Parathyroid adenoma (tissue), 2 donors: ENCODE measurements around the gene C19orf38.

Experiments
- H2AFZ ChIP-seq: fragments of 300-600 bp; sonication (generic); one replicate; pipeline ENCODE4 v1.7.0; 2017; ENCODE audit warnings: antibody characterized with exemption, mild to moderate bottlenecking
- H3K27ac ChIP-seq: fragments of 300-600 bp; sonication (generic); one replicate; pipeline ENCODE4 v1.7.0; 2017
- H3K27me3 ChIP-seq: fragments of 300-600 bp; sonication (generic); one replicate; pipeline ENCODE4 v1.7.0; 2017; ENCODE audit warnings: low read length; ENCODE audit not compliant: control insufficient read depth, insufficient read depth
- H3K36me3 ChIP-seq: fragments of 300-600 bp; sonication (generic); one replicate; pipeline ENCODE4 v1.7.0; 2017; ENCODE audit warnings: low read length; ENCODE audit not compliant: control insufficient read depth, insufficient read depth
- H3K4me1 ChIP-seq: fragments of 300-600 bp; sonication (generic); one replicate; pipeline ENCODE4 v1.7.0; 2017; ENCODE audit warnings: control low read depth
- H3K4me2 ChIP-seq: fragments of 300-600 bp; sonication (generic); one replicate; pipeline ENCODE4 v1.7.0; 2017; ENCODE audit warnings: low read length
- H3K4me3 ChIP-seq: fragments of 300-600 bp; sonication (generic); one replicate; pipeline ENCODE4 v1.7.0; 2017; ENCODE audit warnings: low read depth, low read length
- H3K79me2 ChIP-seq: fragments of 300-600 bp; sonication (generic); one replicate; pipeline ENCODE4 v1.7.0; 2017; ENCODE audit warnings: control low read depth
- H3K9ac ChIP-seq: fragments of 300-600 bp; sonication (generic); one replicate; pipeline ENCODE4 v1.7.0; 2017; ENCODE audit warnings: mild to moderate bottlenecking
- H3K9me3 ChIP-seq: fragments of 300-600 bp; sonication (generic); one replicate; pipeline ENCODE4 v1.7.0; 2017; ENCODE audit warnings: low read length; ENCODE audit not compliant: control insufficient read depth
- CTCF ChIP-seq: fragments of 300-600 bp; sonication (generic); IDR thresholded peaks from one replicate; pipeline ENCODE4 v1.7.0; 2017; ENCODE audit warnings: antibody characterized with exemption, mild to moderate bottlenecking
- donor health status: primary hyperparathyroidism.

C19orf38 gene

GRCh38 chr19:10805065-10805757, 43.0 kb upstream of the C19orf38 start:
- TF ChIP-seq CTCF: no peak
- Histone ChIP-seq H3K4me2 (no peak overlapping the region), H3K4me1 (peaks cover 3% of the 10 kb centered on the region), H3K27ac (no peak overlapping the region), H3K9me3 (no peaks in the 10 kb centered on the region), H3K27me3 (no peaks in the 10 kb centered on the region), H2AFZ (no peak overlapping the region), H3K9ac (no peak overlapping the region), H3K36me3 (no peaks in the 10 kb centered on the region), H3K79me2 (peaks cover 10% of the 10 kb centered on the region), H3K4me3 (no peak overlapping the region)

- no peak overlapping the region for H3K9ac ChIP-seq
- no peaks in the 10 kb centered on the region for H3K4me1 ChIP-seq
- no peak overlapping the region for H3K4me3 ChIP-seq
- H3K36me3 ChIP-seq: no peaks in the 10 kb centered on the region
- H3K9me3 ChIP-seq: no peaks in the 10 kb centered on the region
- H3K79me2 ChIP-seq: peaks cover 10% of the 10 kb centered on the region
- no peak overlapping the region for H3K27ac ChIP-seq
- no peak overlapping the region for H2AFZ ChIP-seq
- no peak for TF ChIP-seq CTCF
- no peak overlapping the region for H3K4me2 ChIP-seq
- no peaks in the 10 kb centered on the region for H3K27me3 ChIP-seq
Observed at GRCh38 chr19:10805758-10806247, 42.4 kb upstream of the C19orf38 start.

- no peak overlapping the region for H3K9ac ChIP-seq
- no peak overlapping the region for H3K4me3 ChIP-seq
- H3K4me2 ChIP-seq: no peak overlapping the region
- H3K27ac ChIP-seq: no peak overlapping the region
- H3K27me3 ChIP-seq: no peaks in the 10 kb centered on the region
- no peaks in the 10 kb centered on the region for H3K9me3 ChIP-seq
- H3K36me3 ChIP-seq: no peaks in the 10 kb centered on the region
- peaks cover 2% of the 10 kb centered on the region for H3K79me2 ChIP-seq
- no peak overlapping the region for H2AFZ ChIP-seq
- no peaks in the 10 kb centered on the region for H3K4me1 ChIP-seq
- TF ChIP-seq CTCF: no peak
Observed at GRCh38 chr19:10808937-10809649, 39.1 kb upstream of the C19orf38 start.

- no peak overlapping the region for H3K9ac ChIP-seq
- no peak overlapping the region for H3K27ac ChIP-seq
- H3K36me3 ChIP-seq: no peaks in the 10 kb centered on the region
- H3K4me3 ChIP-seq: no peak overlapping the region
- H3K27me3 ChIP-seq: no peaks in the 10 kb centered on the region
- no peaks in the 10 kb centered on the region for H3K9me3 ChIP-seq
- H3K4me2 ChIP-seq: no peak overlapping the region
- H2AFZ ChIP-seq: no peak overlapping the region
- TF ChIP-seq CTCF: no peak
- H3K79me2 ChIP-seq: peaks cover 2% of the 10 kb centered on the region
- no peaks in the 10 kb centered on the region for H3K4me1 ChIP-seq
Observed at GRCh38 chr19:10809651-10810285, 38.4 kb upstream of the C19orf38 start.
